Stimulated activated CD4-positive, alpha-beta T cell treated with anti-CD3 and anti-CD28 coated beads, Interleukin-4, amount 100 ng/mL, for 4 hours (primary cell): ENCODE data around the gene KIR3DL3.
"Not testable (repeated sequence)": the region's sequence is repeated elsewhere in the genome, so short reads cannot be mapped to it uniquely, and the experiment has no call there.

Experiments used
- DNase-seq, 2 experiments: peaks; one replicate each; pipeline ENCODE4 v3.0.0-alpha.2; 2020

Gene KIR3DL3

GRCh38 chr19:54724142-54724541 is at the start of gene KIR3DL3:
KIR3DL3 (plus strand) TSS chr19:54724442; CDS start chr19:54724497, 55 bp downstream.
- no peak for DNase-seq

GRCh38 chr19:54676210-54676834 is 47.9 kb upstream of the KIR3DL3 start:
- not testable (repeated sequence) for DNase-seq

- DNase-seq, result no peak
These were observed 47.0 kb upstream of the KIR3DL3 start for GRCh38 chr19:54677217-54677616.

DNA sequence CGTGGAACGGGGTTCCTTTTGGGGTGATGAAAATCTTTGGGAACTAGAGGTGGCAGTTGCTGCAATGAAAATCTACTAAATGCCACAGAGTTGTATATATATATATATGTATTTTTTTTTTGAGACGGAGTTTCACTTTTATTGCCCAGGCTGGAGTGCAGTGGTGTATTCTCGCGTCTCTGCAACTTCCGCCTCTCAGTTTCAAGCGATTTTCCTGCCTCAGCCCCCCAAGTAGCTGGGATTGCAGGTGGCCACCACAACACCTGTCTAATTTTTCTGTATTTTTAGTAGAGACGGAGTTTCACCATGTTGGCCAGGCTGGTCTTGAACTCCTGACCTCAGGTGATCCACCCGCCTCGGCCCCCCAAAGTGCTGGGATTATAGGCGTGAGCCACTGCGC is 42.6 kb upstream of the KIR3DL3 start:
- not testable (repeated sequence) for DNase-seq

DNA sequence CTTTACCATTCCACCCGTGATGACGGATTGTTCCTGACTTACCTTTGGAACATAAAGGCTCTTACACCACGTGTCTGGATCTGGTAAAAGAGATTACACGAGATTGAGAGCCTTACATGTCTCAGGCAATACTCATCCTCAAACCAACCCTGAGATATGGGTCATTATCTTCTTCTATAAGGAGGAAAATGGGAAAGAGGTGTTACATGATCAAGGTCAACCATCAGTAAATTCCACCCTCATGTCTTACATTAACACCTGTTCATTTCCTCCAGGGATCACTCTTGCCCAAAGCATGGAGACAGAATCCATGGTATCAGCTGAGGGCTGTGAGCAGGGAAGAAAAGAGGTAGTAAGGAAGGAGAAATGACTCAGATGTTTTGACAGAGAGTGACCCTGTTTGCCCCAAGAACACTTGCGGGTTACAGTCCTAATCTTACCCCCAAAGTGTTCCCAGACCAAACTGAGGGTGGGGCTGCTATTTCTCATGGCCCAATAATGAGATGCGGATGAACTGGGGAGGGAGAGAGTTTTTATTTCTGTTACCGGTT is 41.9 kb upstream of the KIR3DL3 start:
- no peak for DNase-seq

DNA sequence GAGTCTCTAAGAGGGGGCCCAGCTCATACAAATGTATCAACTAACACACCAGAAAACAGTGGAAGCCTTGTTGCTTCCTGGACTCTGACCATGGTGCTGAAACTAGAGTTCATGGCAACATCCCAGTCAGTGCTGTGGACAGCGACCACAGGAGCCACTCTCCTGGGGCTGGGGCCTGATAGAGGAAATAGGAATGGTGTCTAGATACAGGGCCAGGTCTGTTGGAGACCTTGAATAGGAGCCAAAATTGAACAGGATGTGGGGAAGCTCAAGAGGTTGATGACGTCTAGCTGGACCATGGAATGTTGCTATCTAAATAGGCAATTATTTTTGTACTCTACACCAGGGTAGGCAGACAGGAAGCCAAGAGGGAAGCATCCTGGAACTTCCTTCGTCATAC is 39.7 kb upstream of the KIR3DL3 start:
- no peak for DNase-seq

- DNase-seq, result no peak
These were observed 32.5 kb upstream of the KIR3DL3 start for GRCh38 chr19:54691582-54692297.

DNA sequence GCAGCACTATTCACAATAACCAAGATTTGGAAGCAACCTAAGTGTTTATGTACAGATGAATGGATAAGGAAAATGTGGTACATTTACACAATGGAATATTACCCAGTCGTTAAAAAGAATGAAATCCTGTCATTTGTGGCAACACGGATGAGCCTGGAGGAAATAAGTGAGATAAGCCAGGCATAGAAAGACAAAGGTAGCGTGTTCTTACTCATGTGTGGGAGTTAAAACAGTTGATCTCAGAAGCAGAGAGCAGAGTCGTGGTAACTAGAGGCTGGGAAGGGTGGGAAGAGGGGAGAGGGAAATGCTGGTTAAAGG is 32.0 kb upstream of the KIR3DL3 start:
- no peak for DNase-seq

DNA sequence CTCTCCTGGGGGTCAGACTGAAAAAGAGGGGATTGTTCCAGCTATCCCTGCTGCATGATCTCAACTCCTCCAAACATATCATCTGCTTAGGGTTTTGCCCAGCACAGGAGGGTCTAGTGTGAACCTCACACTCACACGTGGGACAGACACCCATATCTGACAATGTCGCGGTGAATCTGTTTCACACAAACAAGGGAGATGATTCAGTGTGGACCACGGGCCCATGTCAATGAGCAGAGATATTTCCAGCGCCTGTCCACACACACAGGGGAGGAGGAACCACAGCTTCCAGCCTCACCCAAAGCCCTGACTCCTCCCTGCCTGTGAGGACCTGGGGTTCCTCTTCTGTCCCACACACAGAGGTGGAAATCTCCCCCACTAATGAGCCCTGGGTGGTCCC is 29.6 kb upstream of the KIR3DL3 start:
- DNase-seq, result no peak

DNA sequence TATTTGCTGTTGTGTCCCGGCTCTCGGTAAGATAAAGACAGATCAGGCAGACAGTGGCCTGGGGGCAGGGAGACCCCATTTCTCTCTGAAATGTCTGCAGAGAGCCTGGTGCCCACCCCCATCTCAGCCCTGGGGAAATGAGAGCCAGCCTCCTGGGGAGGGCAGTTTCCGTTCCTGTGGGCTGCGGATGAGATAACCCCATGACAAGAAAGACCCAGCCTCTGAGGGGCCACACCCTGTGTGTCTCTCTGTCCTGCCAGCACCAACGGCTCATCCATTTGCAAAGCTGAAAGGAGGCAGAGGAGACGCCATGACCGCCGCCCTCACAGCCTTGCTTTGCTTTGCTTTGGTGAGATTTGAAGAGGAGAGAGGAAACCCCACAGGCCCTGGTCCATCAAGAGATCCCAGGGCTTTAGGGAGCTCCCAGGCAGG is 28.1 kb upstream of the KIR3DL3 start:
- DNase-seq, result no peak

- no peak for DNase-seq
These were observed 27.5 kb upstream of the KIR3DL3 start for GRCh38 chr19:54696766-54697165.

- DNase-seq, result not testable (repeated sequence)
These were observed 26.5 kb upstream of the KIR3DL3 start for GRCh38 chr19:54697716-54698115.

DNA sequence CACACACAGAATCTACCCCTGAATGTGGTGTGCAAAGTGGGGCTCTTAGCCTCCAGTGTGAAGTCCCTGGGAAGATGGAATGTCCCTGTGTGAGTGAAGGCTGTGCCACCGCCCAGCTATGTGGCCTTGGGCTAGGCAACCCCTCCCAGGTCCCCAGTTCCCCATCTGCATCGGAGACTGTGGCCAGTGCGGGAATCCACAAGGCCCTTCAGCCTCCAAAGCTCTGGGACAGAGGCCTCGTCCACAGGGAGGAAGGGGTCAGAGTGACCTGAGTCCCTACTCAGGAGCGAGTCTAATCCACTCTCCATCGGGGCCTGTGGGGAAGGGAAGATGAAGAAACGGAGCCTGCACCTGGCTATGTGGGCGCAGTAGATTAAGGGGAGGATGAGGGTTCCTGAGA is 19.3 kb upstream of the KIR3DL3 start:
- DNase-seq, result no peak

GRCh38 chr19:54707962-54708361 is 16.3 kb upstream of the KIR3DL3 start:
- no peak for DNase-seq

DNA sequence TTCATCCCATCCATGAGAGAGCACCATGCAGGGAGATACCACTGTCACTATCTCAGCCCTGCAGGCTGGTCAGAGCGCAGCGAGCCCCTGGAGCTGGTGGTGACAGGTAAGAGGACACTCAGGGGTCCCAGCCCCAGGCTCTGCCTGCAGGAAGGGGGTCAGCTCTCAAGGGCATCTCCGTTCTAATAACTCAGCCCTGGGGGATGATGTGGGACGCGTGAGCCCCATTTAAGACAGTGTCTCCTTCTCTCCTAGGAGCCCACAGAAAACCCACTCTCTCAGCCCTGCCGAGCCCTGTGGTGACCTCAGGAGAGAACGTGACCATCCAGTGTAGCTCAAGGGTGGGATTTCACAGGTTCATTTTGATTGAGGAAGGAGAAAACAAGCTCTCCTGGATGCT is 15.5 kb upstream of the KIR3DL3 start:
- DNase-seq, result no peak

GRCh38 chr19:54709212-54709948 is 14.9 kb upstream of the KIR3DL3 start:
- DNase-seq, result no peak

DNA sequence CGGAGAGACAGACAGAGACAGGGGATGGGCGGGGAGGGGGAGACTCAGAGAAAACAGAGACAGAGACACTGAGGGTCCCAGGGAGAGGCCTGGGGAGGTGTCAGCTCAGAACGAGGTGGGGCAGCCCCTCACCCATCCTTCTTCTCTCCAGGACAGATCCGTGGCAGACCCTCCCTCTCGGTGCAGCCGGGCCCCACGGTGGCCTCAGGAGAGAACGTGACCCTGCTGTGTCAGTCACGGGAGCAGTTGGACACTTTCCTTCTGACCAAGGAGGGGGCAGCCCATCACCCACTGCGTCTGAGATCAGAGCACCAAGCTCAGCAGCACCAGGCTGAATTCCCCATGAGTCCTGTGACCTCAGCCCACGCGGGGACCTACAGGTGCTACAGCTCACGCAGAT is 14.3 kb upstream of the KIR3DL3 start:
- not testable (repeated sequence) for DNase-seq

- DNase-seq, result no peak
These were observed 402 bp downstream of the KIR3DL3 start for GRCh38 chr19:54724644-54725043.

DNA sequence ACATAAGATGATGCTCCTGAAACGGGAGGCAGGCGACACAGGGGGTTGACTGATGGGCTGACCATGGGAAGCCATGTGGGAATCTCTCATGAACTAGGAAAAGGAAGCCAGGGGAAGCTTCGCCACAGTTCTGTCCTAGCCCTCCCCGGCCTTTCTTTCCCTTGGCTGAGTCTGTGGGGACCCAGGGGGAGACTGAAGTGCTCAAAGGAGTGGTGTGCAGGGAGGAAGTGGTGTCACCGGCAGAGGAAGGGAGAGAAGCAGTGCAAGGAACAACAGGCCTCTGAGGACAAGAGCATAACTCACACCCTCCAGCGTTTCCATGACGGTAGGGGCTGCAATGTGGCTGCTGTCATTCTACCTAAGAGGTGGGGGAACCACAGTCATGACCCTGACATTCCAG is 1.1 kb downstream of the KIR3DL3 start:
- no peak for DNase-seq

DNA sequence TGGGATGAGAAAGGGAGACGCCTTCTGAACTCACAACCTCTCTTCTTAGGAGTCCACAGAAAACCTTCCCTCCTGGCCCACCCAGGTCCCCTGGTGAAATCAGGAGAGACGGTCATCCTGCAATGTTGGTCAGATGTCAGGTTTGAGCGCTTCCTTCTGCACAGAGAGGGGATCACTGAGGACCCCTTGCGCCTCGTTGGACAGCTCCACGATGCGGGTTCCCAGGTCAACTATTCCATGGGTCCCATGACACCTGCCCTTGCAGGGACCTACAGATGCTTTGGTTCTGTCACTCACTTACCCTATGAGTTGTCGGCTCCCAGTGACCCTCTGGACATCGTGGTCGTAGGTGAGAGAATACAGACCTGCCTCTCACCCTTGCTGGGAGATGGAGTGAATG is 3.3 kb downstream of the KIR3DL3 start:
- DNase-seq, result no peak

DNA sequence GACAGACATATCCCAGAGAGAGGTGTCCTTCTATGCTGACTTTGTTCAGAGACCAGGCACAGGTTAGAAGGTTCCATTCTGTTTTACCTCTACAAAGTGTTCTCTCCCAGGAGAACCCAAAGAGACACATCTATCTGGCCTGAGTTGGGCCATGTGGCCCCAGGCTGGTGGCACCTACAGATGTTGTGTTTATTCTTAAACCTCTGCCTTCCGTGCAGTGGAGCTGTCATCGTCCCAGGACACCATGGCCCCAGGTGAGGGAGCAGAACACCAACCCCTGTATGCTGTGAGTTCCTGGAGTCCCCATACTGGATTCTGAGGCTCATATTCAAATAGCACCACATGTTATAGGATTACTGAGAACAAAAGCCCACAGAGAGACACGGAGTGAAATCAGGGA is 3.9 kb downstream of the KIR3DL3 start:
- DNase-seq, result no peak

GRCh38 chr19:54729416-54730188 is 5.4 kb downstream of the KIR3DL3 start:
- no peak for DNase-seq

DNA sequence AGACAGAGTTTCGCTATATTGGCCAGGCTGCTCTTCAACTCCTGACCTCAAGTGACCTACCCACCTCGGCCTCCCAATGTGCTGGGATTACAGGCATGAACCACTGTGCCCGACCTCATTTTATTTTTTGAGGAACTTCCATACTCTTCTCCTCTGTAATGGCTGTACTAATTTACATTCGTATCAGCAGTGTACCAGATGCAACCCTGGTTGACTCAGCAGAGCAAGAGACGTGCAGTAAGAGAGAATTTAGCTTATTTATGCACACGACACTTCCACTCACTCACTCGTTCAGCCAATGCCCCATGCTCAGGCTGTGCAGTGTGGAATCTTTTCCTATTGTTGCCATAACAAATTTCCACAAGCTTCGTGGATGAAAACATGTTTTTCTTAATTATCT is 6.9 kb downstream of the KIR3DL3 start:
- no peak for DNase-seq
